ENCODE results near the gene LIFR.
"Not testable (repeated sequence)": the region's sequence is repeated elsewhere in the genome, so short reads cannot be mapped to it uniquely, and the experiment has no call there.

LIFR gene

GRCh38 chr5:38575476-38575875 lies 19.0 kb upstream of the LIFR start:
- H3K4me3 ChIP-seq (replicated peaks in 1 of 2; ENCODE audit: low read depth in 2 of 2, low read length in 2 of 2): no peak overlapping the region
- no peak for DNase-seq (ENCODE audit: low read depth in 2 of 2)
- no peak for TF ChIP-seq CTCF (IDR thresholded peaks at IDR 0.05; ENCODE audit: low read depth, low read length)

GRCh38 chr5:38574009-38574408 lies 17.6 kb upstream of the LIFR start:
- no peak for TF ChIP-seq CTCF (IDR thresholded peaks at IDR 0.05; ENCODE audit: low read depth, low read length)
- H3K4me3 ChIP-seq (replicated peaks in 1 of 2; ENCODE audit: low read depth in 2 of 2, low read length in 2 of 2): no peak overlapping the region
- no peak for DNase-seq (ENCODE audit: low read depth in 2 of 2)

- TF ChIP-seq CTCF (IDR thresholded peaks at IDR 0.05; ENCODE audit: low read depth, low read length): no peak
- no peak overlapping the region for H3K4me3 ChIP-seq (replicated peaks in 1 of 2; ENCODE audit: low read depth in 2 of 2, low read length in 2 of 2)
- DNase-seq (ENCODE audit: low read depth in 2 of 2): no peak
Measured at GRCh38 chr5:38573521-38573920, 17.1 kb upstream of the LIFR start.

GRCh38 chr5:38569180-38569579 lies 12.7 kb upstream of the LIFR start:
- TF ChIP-seq CTCF (IDR thresholded peaks at IDR 0.05; ENCODE audit: low read depth, low read length): no peak
- no peak for DNase-seq (ENCODE audit: low read depth in 2 of 2)
- H3K4me3 ChIP-seq (replicated peaks in 1 of 2; ENCODE audit: low read depth in 2 of 2, low read length in 2 of 2): no peak overlapping the region

GRCh38 chr5:38567306-38567705 lies 10.9 kb upstream of the LIFR start:
- not testable (repeated sequence) for DNase-seq (ENCODE audit: low read depth in 2 of 2); H3K4me3 ChIP-seq (replicated peaks in 1 of 2; ENCODE audit: low read depth in 2 of 2, low read length in 2 of 2)

GRCh38 chr5:38563624-38564023 lies 7.2 kb upstream of the LIFR start:
- no peak for TF ChIP-seq CTCF (IDR thresholded peaks at IDR 0.05; ENCODE audit: low read depth, low read length)
- no peak for DNase-seq (ENCODE audit: low read depth in 2 of 2)

GRCh38 chr5:38562444-38563210 lies 6.2 kb upstream of the LIFR start:
- H3K4me3 ChIP-seq (replicated peaks in 1 of 2; ENCODE audit: low read depth in 2 of 2, low read length in 2 of 2): no peak overlapping the region
- TF ChIP-seq CTCF (IDR thresholded peaks at IDR 0.05; ENCODE audit: low read depth, low read length): no peak
- no peak for DNase-seq (ENCODE audit: low read depth in 2 of 2)

More at GRCh38 chr5:38563624-38564023, 7.2 kb upstream of the LIFR start:
- no peak overlapping the region for H3K4me3 ChIP-seq (replicated peaks in 1 of 2; ENCODE audit: low read depth in 2 of 2, low read length in 2 of 2)

Data from cardiac fibroblast (primary cell).